ENCODE data around the gene FSHB.

DNA sequence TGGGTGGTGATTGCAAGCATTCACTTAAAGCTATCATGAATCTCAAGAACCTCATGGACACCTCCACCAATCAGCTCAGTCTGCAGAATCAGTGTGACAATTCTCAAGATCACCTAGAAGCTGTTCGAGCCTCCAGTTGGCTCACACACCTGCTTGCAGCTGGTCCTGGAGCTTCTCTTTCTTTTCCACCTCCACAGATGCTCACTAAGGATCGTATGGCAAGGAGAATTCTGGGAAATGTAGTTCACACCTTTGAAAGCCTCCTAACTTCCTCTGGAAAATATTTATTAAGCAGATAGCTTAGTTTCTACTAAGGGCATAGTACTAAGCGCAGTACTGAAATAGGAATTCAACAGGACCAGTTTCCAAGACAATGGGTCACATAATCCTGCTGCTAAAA, 26.2 kb downstream of the FSHB start:
- no peak for TF ChIP-seq POLR2A (IDR thresholded peaks at IDR 0.05)
- no peak for TF ChIP-seq CTCF (IDR thresholded peaks at IDR 0.05)
- TF ChIP-seq POLR2AphosphoS5 (IDR thresholded peaks at IDR 0.05), result no peak
- TF ChIP-seq EP300 (IDR thresholded peaks at IDR 0.05), result no peak

Measured in suprapubic skin (tissue), 4 donors.